ENCODE data around the gene RAET1G. TPM values are rescaled to one million over a fixed set of nuclear protein-coding genes. Genes with fewer than 3 reads are reported as not detected.
A peak's percentile ranks its signal among the peaks of the same experiment; 100 is the strongest.
"Not testable (repeated sequence)": the region's sequence is repeated elsewhere in the genome, so short reads cannot be mapped to it uniquely, and the experiment has no call there.

Gene RAET1G
- total RNA-seq, 1 donor from 2014 or later = 4.9 TPM

DNA sequence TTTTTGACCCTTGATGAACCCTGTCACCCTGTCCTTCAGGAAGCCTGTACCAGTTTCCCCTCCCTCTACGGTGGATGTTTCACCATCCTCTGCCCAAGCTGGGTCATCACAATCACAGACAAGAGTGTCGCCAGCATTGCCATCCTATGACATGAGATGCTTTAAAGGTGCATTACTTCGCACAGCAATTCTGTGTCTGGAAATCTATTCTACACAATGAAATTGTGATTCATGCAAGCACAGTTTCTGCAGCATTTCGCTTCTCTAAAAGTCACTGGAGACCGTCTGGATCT lies 16.4 kb upstream of the RAET1G start:
- peaks cover 31% of the 10 kb centered on the region for H3K4me1 ChIP-seq
- no peak overlapping the region for H3K4me3 ChIP-seq
- H3K9me3 ChIP-seq = no peaks in the 10 kb centered on the region
- peaks cover 15% of the 10 kb centered on the region for H3K27me3 ChIP-seq
- DNase-seq (ENCODE audit: extremely low spot score in 2 of 2) = no peak
- intact Hi-C loops (cut with DNase I) = no loop called here
- TF ChIP-seq POLR2AphosphoS5 (IDR thresholded peaks at IDR 0.05; ENCODE audit: insufficient read depth in 1 of 2, low read depth in 1 of 2) = no peak
- no peaks in the 10 kb centered on the region for H3K36me3 ChIP-seq
- H3K27ac ChIP-seq = no peak overlapping the region

DNA sequence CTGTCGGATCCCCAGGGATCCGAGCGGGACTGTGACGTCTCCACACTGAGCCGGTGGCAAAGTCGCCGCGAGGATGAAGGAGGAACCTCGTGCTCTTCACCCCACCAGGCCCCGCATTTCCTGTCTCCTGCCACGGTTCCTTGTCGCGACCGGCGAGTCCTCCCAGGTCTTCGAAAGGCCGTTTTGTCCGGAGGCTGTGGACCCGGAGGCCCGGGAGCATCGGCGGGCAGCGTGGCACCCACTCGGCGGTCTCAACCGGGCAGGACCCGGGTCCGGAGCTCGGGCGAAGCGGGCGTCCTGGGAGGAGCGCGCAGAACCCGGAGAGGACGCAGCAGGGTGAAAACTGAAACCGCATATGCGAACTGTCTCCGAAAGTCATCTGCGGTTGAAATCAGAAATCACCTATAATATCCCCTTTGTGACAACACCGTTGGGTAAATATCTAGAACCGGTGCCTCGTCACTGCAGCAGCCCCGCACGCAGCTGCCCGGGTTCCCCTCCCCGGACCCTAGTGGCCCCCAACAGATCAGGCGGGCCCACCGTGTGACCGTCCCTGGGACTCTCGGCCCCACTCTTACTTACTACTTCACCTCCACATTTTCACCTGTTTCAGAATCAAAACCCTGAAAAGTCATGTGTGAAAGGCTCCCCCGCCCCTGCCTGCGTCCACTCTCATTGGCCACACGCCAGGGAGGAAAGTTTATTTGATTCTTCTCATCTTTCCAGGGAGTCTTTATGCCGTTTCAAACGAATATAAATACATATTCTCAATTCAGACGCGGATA lies 15.8 kb upstream of the RAET1G start:
- H3K4me1 ChIP-seq = peaks cover 31% of the 10 kb centered on the region
- no peak overlapping the region for H3K27ac ChIP-seq
- peaks cover 15% of the 10 kb centered on the region for H3K27me3 ChIP-seq
- peak overlapping the region; percentile 38 to 43 for H3K4me3 ChIP-seq
- no peaks in the 10 kb centered on the region for H3K36me3 ChIP-seq
- no peaks in the 10 kb centered on the region for H3K9me3 ChIP-seq
- intact Hi-C loops (cut with DNase I) = no loop called here
- TF ChIP-seq POLR2A (IDR thresholded peaks at IDR 0.05) = no peak
- peak in 1 of 2 donors; percentile 40 for TF ChIP-seq POLR2AphosphoS5 (IDR thresholded peaks at IDR 0.05; ENCODE audit: insufficient read depth in 1 of 2, low read depth in 1 of 2)
- DNase-seq (ENCODE audit: extremely low spot score in 2 of 2) = no peak

- H3K27me3 ChIP-seq = peaks cover 15% of the 10 kb centered on the region
- DNase-seq (ENCODE audit: extremely low spot score in 2 of 2); H3K9me3 ChIP-seq; intact Hi-C loops (cut with DNase I); H3K36me3 ChIP-seq; H3K27ac ChIP-seq: not testable (repeated sequence)
- H3K4me1 ChIP-seq = peaks cover 31% of the 10 kb centered on the region
- peak overlapping the region; percentile 38 to 43 for H3K4me3 ChIP-seq
Observed at GRCh38 chr6:149938013-149938570, 15.2 kb upstream of the RAET1G start.

GRCh38 chr6:149936743-149937142 lies 13.8 kb upstream of the RAET1G start:
- no peak for DNase-seq (ENCODE audit: extremely low spot score in 2 of 2)
- intact Hi-C loops (cut with DNase I) = loop anchor here (1.0 kb wide), 1 partner anchor 80 kb away; no protein-coding TSS in a partner anchor
- H3K27me3 ChIP-seq = peaks cover 15% of the 10 kb centered on the region

DNA sequence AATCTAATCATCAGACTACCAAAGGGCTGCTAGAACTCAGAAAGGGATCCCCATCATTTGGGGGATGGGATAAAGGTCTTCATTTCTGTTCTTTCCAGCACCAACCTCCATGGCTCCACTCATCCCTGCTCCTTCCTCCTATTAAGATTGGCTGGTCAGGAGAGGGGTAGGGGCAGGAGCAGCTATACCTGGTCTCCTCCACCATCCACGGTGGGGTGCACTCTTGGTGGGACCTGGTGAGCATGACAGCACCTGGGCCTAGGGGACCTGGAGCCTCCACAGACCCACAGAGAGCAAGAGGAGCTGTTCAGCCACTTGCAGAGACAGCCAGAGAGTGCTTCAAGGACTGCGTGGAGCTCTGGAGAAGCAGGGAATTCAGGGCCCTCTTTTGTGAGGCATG lies 12.7 kb upstream of the RAET1G start:
- Histone ChIP-seq H3K9me3 (no peaks in the 10 kb centered on the region), H3K27ac (no peak overlapping the region), H3K36me3 (no peaks in the 10 kb centered on the region), H3K4me3 (no peak overlapping the region), H3K4me1 (peaks cover 14% of the 10 kb centered on the region), H3K27me3 (peaks cover 15% of the 10 kb centered on the region)
- intact Hi-C loops (cut with DNase I) = loop anchor here (1.0 kb wide), 1 partner anchor 81 kb away; no protein-coding TSS in a partner anchor
- DNase-seq (ENCODE audit: extremely low spot score in 2 of 2) = peak in 1 of 2 donors; percentile 80
- TF ChIP-seq POLR2A (IDR thresholded peaks at IDR 0.05) = no peak
- TF ChIP-seq CTCF (IDR thresholded peaks at IDR 0.05) = no peak
- TF ChIP-seq POLR2AphosphoS5 (IDR thresholded peaks at IDR 0.05; ENCODE audit: insufficient read depth in 1 of 2, low read depth in 1 of 2) = no peak

More at GRCh38 chr6:149936743-149937142, 13.8 kb upstream of the RAET1G start:
- Histone ChIP-seq H3K9me3 (no peaks in the 10 kb centered on the region), H3K27ac (no peak overlapping the region), H3K4me3 (no peak overlapping the region), H3K36me3 (no peaks in the 10 kb centered on the region), H3K4me1 (peaks cover 24% of the 10 kb centered on the region)
- TF ChIP-seq POLR2AphosphoS5 (IDR thresholded peaks at IDR 0.05; ENCODE audit: insufficient read depth in 1 of 2, low read depth in 1 of 2) (no peak), POLR2A (IDR thresholded peaks at IDR 0.05) (no peak), CTCF (IDR thresholded peaks at IDR 0.05) (no peak)

- Histone ChIP-seq H3K36me3 (no peaks in the 10 kb centered on the region), H3K4me1 (peaks cover 13% of the 10 kb centered on the region), H3K4me3 (no peak overlapping the region), H3K9me3 (no peaks in the 10 kb centered on the region), H3K27me3 (peaks cover 15% of the 10 kb centered on the region), H3K27ac (no peak overlapping the region)
- TF ChIP-seq POLR2AphosphoS5 (IDR thresholded peaks at IDR 0.05; ENCODE audit: insufficient read depth in 1 of 2, low read depth in 1 of 2) (no peak), CTCF (IDR thresholded peaks at IDR 0.05) (no peak), POLR2A (IDR thresholded peaks at IDR 0.05) (no peak)
- DNase-seq (ENCODE audit: extremely low spot score in 2 of 2) = peak; percentile 79 to 91
- intact Hi-C loops (cut with DNase I) = no loop called here
Observed at GRCh38 chr6:149935246-149935645, 12.3 kb upstream of the RAET1G start.
